Peyer's patch (tissue), 4 donors: ENCODE results near the gene PTGDR2.

Experiments used
- CTCF ChIP-seq, 6 experiments: fragments of 450-650 bp in 4 of 6; fragments of 200-600 bp in 2 of 6; sonication (generic) in 1 of 6; IDR thresholded peaks; one replicate each; pipeline ENCODE4 v1.5.1; 2017 to 2019; ENCODE audit warnings: antibody characterized with exemption in 6 of 6, mild to moderate bottlenecking in 3 of 6, moderate library complexity in 1 of 6
- POLR2A ChIP-seq, 2 donors: fragments of 450-650 bp; IDR thresholded peaks; one replicate each; pipeline ENCODE4 v1.5.1; 2017; ENCODE audit warnings: antibody characterized with exemption in 2 of 2, mild to moderate bottlenecking in 2 of 2, moderate library complexity in 2 of 2

DNA sequence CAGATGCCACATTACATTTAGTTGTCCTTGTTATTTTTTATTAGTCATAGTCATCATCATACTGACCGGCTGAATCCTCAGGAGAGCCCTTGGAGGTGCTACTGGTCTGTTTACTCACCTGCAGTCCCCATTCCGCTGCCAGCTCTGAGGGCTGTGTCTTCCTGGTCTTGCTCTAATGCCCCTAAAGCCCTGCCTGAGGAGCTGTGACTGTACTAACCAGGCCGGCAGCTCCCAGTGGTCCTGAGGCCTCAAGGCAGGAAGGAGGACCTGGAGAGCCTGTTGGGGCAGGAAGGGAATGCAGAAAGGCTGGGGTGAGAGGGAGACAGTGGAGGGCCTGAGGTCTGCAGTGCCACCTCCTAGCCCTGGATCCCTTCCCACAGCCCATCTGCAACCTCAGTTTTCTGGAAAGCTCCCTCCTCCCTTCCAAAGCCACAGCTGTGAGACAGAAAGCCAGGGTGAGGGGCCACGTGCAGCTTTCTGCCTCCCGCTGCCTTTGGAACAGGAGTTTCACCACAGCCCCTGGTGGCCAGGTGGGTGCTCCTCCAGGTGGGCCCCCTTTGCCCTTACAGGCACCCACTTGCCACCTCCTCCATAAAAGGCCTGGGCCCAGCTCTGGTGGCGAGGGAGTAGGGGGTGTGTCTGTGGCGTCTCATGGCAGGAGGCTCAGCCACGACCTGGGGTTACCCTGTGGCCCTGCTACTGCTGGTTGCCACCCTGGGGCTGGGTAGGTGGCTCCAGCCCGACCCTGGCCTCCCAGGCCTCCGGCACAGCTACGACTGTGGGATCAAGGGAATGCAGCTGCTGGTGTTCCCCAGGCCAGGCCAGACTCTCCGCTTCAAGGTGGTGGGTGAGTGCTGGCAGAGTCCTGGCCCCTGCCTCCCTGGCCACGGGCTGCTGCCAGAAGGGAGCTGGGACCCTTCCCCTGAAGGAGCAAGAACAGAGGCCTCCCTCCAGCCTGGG, 11.4 kb upstream of the PTGDR2 start, which contains the start of gene ZP1:
- TF ChIP-seq CTCF (IDR thresholded peaks at IDR 0.05), result no peak
- no peak for TF ChIP-seq POLR2A (IDR thresholded peaks at IDR 0.05)
